ENCODE data around the gene C4BPB. TPM values are rescaled to one million over a fixed set of nuclear protein-coding genes. Genes with fewer than 3 reads are reported as not detected.

C4BPB gene
- total RNA-seq, 1 donor from 2014 or later = 0.82 TPM

Other genes starting within 250 kb of the C4BPB start
- not detected in 2 replicates for gene IL20, start 223.2 kb upstream of the C4BPB start, total RNA-seq
- 5.1 and 5.9 TPM in 2 replicates for gene IL24, start 191.4 kb upstream of the C4BPB start, total RNA-seq
- 19.6 and 23.2 TPM in 2 replicates for gene FCMR, start 166.9 kb upstream of the C4BPB start, total RNA-seq
- 0.07 TPM in 1 of 2 replicates, not detected in the other for gene PIGR, start 142.4 kb upstream of the C4BPB start, total RNA-seq
- not detected in 2 replicates for gene FCAMR, start 118.4 kb upstream of the C4BPB start, total RNA-seq
- gene C1orf116, start 56.1 kb upstream of the C4BPB start, total RNA-seq = not detected in 2 replicates
- 7.8 and 8.0 TPM in 2 replicates for gene YOD1, start 37.7 kb upstream of the C4BPB start, total RNA-seq
- gene PFKFB2, start 35.6 kb upstream of the C4BPB start, total RNA-seq = 2.6 and 3.5 TPM in 2 replicates
- gene C4BPA, start 15.4 kb downstream of the C4BPB start, total RNA-seq = not detected in 2 replicates
- 133 and 142 TPM in 2 replicates for gene CD55, start 232.8 kb downstream of the C4BPB start, total RNA-seq